Thyroid gland (tissue), 4 donors: ENCODE results near the gene EXOG.

Experiments used
- CTCF ChIP-seq, 6 experiments: fragments of 200-600 bp in 3 of 6; fragments of 450-650 bp in 3 of 6; sonication (generic) in 3 of 6; IDR thresholded peaks; one replicate each; pipeline ENCODE4 v1.5.1; 2016 to 2019; ENCODE audit warnings: antibody characterized with exemption in 6 of 6, mild to moderate bottlenecking in 2 of 6, inconsistent platforms in 1 of 6, moderate library complexity in 1 of 6
- POLR2A ChIP-seq, 2 donors: fragments of 450-650 bp; IDR thresholded peaks; one replicate each; pipeline ENCODE4 v1.6.1; 2017; ENCODE audit warnings: antibody characterized with exemption in 2 of 2, mild to moderate bottlenecking in 2 of 2, moderate library complexity in 1 of 2

GRCh38 chr3:38488949-38489348 is 7.2 kb upstream of the EXOG start:
- TF ChIP-seq CTCF (IDR thresholded peaks at IDR 0.05): no peak
- no peak for TF ChIP-seq POLR2A (IDR thresholded peaks at IDR 0.05)
